ENCODE measurements around the gene PPP4R3B.

- TF ChIP-seq, protein P1, sequence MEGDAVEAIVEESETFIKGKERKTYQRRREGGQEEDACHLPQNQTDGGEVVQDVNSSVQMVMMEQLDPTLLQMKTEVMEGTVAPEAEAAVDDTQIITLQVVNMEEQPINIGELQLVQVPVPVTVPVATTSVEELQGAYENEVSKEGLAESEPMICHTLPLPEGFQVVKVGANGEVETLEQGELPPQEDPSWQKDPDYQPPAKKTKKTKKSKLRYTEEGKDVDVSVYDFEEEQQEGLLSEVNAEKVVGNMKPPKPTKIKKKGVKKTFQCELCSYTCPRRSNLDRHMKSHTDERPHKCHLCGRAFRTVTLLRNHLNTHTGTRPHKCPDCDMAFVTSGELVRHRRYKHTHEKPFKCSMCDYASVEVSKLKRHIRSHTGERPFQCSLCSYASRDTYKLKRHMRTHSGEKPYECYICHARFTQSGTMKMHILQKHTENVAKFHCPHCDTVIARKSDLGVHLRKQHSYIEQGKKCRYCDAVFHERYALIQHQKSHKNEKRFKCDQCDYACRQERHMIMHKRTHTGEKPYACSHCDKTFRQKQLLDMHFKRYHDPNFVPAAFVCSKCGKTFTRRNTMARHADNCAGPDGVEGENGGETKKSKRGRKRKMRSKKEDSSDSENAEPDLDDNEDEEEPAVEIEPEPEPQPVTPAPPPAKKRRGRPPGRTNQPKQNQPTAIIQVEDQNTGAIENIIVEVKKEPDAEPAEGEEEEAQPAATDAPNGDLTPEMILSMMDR (IDR thresholded peaks at IDR 0.05): no peak
- no peak for TF ChIP-seq POLR2A (IDR thresholded peaks at IDR 0.05)
These were observed 61.4 kb downstream of the PPP4R3B start for GRCh38 chr2:55555977-55556376.

Measured in right lobe of liver (tissue), 4 donors.